IPS DF 19.7 (cell line): Measurements from ENCODE around the gene PKHD1.

ENCODE experiments used
- DNase-seq: peaks from one replicate; pipeline ENCODE4 v3.0.0-alpha.2; 2013; ENCODE audit warnings: low read depth, low spot score

The PKHD1 gene, protein sequence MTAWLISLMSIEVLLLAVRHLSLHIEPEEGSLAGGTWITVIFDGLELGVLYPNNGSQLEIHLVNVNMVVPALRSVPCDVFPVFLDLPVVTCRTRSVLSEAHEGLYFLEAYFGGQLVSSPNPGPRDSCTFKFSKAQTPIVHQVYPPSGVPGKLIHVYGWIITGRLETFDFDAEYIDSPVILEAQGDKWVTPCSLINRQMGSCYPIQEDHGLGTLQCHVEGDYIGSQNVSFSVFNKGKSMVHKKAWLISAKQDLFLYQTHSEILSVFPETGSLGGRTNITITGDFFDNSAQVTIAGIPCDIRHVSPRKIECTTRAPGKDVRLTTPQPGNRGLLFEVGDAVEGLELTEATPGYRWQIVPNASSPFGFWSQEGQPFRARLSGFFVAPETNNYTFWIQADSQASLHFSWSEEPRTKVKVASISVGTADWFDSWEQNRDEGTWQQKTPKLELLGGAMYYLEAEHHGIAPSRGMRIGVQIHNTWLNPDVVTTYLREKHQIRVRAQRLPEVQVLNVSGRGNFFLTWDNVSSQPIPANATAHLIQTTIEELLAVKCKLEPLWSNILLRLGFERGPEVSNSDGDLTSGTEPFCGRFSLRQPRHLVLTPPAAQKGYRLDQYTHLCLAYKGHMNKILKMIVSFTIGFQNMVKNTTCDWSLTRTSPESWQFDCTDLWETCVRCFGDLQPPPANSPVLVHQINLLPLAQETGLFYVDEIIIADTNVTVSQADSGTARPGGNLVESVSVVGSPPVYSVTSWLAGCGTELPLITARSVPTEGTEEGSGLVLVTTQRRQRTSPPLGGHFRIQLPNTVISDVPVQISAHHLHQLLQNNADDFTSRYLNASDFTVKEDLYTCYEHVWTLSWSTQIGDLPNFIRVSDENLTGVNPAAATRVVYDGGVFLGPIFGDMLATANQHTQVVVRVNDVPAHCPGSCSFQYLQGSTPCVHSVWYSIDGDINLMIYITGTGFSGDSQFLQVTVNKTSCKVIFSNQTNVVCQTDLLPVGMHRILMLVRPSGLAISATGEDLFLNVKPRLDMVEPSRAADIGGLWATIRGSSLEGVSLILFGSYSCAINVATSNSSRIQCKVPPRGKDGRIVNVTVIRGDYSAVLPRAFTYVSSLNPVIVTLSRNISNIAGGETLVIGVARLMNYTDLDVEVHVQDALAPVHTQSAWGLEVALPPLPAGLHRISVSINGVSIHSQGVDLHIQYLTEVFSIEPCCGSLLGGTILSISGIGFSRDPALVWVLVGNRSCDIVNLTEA (N-terminal part only)

DNA sequence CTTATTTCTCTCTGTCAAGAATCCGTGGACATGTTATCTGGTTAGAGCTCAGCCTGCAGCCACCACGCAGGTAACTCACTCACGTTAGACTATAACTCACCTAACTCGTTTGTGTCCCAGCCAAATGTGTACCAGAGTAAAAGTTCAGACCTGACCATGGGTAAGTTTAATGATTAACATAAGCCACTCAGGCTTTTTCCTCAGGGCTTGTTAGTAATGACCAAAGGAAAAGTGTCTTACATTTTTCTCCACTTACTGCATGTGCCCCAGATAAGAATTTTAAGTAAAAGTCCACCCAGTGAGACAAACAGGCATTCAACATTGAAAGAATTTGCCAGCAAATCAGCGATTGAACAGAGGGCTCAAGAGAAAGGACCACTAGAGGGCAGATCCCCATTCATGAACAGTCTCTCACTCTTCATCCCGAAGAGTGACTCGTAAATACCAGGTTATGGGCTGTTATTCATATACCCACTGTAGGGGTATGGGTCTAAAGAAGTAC is at the start of gene PKHD1:
PKHD1 (minus strand) TSS at position 116 of the 502 bp plus-strand sequence. CDS start 2,680 bp downstream, outside the sequence.
- DNase-seq: no peak

DNA sequence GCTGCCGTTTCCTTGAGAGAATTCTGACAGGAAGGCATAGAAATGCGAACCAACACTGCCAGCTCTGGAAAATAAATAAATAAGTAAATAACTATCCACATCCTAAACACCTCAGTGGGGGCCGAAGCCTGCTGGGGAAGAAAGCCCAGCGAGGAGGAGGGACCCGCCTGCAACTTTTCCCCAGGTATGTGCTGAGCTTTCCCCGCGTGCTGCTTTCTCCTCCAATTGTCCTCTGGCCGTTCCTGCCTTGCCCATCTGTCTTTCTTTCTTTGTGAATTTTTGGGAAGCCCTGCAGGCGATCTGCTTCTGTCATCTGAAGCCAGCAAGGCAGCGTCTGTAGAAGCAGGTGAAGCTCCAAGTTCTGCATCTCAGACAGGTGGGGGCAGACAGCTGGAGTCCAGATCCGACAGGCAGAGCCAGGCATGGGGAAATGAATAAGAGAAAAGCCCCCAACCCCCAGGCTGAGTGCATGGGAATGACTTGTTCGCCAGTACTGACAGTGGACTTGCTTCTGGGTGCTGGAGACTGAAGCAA is 49.6 kb upstream of the PKHD1 start:
- DNase-seq: no peak

DNA sequence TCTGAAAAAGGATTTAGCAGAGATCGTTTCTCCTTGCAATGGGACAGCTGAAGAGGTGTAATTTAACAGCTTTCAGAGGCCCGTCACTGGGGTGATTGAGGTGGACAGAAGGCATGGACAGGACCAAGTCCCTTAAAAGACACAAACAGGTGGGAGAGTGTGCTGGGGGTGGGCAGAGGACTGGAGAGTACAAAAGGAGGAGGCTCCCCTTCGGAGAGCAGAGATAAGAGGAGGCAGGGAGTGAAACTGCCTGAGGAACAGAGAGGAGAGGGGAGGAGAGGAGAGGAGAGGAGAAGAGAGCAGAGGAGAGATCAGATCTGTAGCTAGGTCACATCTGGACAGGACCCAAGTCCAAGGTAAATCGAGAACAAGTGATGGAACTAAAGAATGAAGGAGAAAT is 48.6 kb upstream of the PKHD1 start:
- no peak for DNase-seq

DNA sequence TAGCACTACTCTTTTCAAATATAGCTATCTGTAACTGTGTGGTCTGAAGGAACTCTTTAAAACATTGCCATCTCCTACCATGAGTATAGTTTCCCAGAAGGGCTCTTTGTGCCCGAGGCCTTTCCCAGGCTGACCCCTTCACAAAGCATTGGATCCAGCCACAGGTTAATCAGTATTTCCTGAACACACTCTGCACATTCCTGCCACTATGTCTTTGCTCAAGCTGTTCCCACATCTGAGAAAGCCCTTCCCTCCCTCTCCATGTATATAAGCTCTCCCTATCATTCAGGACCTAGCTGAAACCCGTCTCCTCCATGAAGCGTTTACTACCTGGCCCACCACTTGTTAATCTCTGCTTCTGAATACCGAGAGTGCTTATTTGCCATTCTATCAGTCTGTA is 47.8 kb upstream of the PKHD1 start:
- no peak for DNase-seq

DNA sequence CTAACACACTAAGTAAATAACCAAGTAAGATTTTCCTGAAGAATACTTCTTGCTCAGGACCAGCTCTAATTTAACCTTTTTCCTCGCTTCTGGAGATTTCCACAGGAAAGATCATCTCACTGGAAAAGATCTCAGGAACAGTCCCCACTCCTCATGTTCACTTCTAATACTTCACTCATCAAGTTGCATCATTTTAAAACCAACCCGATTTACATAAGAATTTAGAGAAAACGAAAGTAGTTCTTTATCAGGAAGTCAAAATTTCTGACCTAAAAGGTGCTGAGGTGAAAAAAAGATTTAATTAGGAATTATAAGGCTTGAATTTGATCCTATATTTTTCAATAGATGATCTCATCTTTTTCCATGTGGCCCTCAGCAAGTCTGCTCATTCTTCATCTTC is 46.6 kb upstream of the PKHD1 start:
- no peak for DNase-seq

DNA sequence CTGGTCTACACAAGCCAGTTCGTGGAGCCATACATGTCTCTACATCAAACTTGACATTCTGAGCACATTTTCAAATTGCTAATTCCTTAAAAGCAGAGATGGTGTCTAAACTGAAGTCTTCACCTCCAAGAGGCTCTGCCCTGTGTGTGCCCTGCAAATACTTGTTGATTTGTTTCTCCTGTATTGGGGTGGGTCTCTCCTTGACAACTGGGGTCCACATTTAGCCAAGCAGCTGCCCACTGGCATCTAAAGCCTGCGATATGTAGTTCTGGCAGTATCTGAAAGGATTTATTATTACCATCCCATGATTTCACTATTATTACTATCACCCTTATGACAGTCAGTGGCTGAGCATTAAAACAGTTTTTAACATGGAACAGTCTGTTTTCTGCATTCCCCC is 45.9 kb upstream of the PKHD1 start:
- no peak for DNase-seq

DNA sequence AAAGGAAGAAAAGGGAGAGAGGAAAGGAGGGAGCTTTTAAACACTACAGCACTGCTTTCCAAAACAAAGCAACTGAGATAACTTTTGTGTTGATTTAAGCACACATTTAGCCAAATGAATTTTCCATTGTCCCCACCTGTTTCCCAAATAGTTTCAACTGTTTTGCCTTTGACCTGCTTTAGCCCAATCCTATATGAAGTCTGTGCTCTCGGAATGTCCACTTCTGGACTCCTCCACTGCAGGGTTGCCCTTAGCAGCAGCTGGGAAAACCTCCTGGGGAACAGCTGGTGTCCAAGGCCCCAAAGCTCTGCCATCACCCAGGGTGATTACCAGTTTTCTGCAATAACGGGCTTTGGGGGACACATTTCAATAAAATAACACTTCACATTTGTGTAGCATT is 44.9 kb upstream of the PKHD1 start:
- DNase-seq: no peak

DNA sequence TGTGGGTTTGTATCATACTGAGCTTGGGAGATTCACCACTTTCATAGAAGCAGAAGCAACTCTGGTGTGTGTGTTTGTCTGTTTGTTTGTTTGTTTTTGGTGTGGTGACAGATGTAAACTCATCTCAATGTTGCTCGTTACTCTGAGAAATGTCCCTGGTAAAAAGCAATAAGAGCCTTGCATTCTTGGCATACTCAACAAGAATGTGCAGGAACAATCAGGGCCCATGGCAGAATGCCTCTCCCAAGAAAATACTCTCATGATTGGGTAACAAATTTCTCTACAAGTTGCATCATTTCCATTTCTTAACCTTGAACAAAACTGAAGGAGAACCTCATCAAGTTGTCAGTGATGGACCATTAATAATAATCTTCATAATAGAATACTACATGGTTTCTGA is 43.0 kb upstream of the PKHD1 start:
- no peak for DNase-seq

DNA sequence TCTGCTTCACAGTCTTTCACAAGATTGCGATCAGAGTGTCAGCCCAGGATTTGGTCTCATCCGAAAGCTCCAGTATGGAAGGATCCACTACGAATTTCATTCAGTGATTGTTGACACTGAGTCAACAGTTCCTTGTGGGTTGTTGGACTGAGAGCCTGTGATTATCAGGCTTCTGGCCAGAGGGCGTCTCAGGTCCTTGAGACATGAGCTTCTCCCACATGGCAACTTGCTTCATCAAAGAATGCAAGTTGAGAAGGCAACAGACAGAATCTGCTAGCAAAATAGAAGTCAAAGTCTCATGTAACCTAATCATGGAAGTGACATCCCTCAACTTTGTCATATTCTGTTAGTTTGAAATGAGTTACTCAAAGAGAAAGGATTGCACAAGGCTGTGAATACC is 40.5 kb upstream of the PKHD1 start:
- DNase-seq: no peak

DNA sequence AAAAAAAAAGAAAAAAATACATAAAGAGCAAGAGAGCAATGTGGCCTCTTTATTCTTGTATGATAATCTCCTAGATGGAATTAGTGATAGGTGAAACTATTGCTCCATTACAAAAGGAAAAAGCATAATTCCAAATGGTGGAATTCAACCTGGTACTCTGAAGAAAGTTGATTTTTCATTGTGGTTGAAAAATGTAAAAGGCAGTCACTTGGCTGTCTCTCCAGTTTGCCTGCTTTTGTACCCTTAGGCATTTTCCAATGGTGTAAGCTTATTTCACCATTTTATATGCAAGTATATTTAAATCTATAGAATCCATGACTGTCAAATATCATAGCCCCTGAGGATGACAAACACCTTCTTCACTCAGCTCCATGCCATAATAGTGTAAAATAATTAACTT is 38.8 kb upstream of the PKHD1 start:
- no peak for DNase-seq

DNA sequence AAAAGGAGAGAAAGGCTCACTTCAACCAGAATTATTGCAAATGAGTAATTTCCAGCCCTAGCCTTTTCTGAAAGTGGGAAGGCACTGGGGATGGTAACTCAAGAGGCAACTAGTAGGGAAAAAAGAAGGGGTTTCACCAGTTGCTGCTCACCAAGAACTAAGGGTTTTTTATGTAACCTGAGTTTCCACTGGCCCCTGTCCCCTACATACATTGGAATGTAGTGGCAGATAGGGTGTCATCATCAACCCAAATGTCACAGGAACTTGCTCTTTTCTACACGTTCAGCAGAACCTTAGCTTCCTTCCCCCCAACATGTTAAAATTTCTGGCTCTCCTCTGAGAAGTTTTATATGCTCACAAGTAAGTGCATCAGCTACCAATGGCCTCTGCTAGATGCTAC is 38.2 kb upstream of the PKHD1 start:
- DNase-seq: no peak

DNA sequence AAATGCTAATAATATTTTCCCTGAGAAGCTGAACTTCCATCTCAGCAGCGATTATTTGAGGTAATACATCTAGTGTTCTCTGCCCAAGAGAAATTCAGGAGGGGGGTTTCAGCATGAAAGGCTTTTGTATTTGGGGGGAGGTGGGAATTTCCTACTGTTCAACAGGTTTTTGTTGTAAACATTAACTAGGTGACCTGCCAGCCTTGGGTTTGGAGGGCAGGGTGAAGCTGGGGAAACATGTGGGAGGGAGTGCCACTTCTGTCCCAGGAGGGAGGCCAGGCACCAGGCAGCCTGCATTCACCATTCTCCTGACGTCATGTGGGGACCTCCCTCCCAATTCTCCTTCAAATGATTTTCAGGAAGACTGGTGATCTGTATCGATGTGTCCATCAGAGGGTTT is 37.7 kb upstream of the PKHD1 start:
- no peak for DNase-seq

DNA sequence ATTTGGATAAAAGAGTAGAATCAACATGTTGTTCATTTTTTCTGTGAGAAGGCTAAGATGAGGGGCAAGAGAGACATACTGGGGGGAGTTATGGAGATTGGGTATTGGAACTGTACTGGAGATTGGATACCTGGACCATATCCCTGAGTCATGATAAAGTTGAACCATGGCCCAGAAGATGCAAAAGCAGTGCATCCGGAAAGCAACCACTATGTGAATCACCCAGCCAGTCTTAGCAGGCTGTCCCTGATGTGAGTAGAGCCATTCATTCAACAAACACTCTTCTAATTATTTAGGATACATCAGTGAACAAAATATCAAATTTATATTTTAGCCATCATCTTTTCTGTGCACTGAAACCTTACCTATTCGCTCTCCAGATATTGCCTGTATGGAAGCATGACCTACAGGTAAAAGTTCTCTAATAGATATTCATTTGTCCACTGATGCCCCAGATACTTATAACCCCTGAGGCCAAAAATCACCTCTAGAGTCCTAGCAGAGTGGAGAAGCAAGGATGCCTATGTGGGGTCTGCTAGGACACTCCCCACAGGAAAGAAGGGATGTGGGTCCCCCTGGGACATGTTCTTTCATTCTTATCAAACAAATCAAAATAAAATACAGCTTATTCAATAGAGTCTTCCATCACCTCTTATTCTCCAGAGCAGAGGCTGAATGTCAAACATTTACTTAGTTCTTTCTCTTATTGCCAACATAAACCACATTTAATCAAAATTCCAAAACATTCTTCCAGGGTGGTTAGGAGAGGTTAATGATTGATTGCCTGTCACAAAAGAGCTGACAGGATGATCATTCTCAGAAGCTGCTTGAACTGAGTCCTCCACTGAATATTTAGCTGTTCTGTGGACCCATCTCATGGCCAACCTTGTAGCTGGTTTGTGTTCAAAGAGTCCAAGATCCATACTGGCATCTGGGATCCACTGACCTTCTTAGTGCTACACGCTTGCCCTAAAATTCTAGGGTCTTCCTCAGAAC is 37.0 kb upstream of the PKHD1 start:
- no peak for DNase-seq

DNA sequence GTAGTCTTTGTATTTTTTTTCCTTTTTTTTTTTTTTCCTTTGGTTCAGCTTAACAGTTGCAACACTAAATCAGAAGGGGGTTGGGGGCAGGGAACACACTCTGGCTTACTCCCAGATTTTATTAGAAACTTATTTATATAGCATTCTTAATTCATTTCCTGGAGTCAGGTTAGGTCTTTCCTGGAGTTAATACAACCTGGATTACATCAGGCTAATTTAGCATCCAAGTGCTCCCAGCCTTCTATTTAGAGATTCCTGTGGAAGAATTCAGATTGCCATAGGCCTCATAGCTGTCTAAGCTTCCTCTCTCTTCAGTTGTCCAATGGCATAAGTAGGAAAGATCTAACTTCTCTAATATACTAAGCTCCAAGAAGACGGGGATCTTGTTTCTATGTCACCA is 35.8 kb upstream of the PKHD1 start:
- no peak for DNase-seq

DNA sequence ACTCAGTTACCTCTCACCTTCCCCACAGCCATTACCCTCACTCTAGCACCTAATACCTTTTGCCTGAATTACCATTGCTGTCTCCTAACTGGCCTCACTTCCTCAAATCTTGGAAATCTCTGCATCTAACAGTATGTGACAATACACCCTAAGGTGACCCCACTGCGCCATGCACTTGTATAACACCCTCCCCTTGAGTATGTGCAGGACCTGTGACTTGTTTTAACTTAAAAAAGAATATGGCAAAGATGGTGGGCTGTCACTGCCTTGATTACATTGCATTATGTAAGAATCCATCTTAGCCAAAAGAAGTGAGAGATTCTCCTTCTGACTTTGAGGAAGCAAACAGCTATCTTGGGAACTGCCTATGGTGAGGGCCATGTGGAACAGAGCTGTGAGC is 29.9 kb upstream of the PKHD1 start:
- DNase-seq: no peak

DNA sequence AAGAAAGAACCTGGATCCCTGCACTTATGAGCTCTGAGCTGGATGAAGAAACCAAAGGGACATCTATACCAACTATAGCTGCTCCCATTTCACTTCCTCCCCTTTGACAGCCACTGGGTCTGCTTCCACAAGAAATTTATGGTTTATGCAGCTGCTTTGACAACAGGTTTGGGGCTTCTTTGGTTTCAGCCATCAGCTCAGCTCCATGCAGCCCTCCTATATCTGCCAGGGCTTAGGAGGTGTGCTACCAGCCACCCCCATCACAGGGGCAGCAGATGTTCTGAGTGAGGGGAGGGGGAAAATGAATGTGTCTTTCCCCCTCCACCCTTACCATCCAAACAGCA is 29.2 kb upstream of the PKHD1 start:
- DNase-seq: no peak

DNA sequence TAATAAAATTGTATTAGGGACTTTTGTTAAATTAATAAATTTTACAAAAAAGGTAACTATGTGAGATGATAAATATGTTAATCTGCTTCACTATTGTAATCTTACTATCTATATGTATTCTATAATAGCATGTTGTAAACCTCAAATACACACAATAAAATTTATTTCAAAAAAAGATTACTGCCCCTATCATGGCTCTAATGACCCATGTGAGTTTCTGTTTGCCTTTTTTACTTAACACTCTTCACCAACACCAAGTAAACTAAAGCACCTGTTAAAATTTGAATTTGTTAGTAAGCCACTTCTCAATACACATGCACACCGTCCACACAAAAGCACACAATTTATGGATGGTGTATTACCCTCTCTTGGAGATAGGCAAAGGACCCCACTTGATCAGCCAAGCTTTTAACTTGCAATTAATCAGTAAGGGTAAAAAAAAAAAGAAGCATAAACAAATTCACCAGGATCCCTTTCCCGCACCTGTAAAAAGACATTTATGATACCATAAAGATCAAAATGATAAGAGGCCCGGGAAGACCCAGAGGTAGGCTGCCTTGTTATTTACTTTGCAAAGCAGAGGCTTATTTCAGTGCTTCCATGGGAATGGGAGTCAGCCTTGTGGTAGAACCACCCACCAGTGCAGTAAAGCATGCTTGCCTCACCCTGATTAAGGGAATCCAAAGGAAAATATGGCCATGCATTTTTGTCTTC is 28.6 kb upstream of the PKHD1 start:
- no peak for DNase-seq

DNA sequence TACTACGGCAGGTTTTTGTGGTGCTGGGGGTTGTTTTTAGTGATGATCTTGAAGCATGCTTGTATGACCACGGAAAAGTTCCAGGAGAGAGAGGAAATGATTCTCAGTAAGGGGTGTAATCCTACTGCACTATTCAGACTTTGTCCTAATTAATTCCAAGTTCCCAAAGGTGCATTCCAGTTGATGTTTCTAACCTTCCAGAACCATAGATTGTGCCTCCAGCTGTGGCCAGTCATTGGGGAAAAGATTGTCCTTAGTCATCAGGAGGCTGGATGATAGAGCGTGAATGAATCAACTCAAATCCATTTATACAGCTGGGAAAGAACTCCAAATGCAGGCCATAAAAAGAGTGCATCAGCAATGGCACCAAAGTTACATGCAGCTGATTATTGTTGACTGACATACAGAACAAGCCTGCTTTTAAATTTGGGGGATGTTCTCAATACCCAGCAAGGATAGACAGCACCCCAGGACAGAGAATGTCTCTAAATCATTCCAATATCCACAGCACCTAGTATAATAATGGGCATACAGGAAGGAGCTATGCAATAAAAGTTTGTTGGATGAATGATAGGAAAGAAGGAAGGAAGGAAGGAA is 27.8 kb upstream of the PKHD1 start:
- DNase-seq: no peak

DNA sequence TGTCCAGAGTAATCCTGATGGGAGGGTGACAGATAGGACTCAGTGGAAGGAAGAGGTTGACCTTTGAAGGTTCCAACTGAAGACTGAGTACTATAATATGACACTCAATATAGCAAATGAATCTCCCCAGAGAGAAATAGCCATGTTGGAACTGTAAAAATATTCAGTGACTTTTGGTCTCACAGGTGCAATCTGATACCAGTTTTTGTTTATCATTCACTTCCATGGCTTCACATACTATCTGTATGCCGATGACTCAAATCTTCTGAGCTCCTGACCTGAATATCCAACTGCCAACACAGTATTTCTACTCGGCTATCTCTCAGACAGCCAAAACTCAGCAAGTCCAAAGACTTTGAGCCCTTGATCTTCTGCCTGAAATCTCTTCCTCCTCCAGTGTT is 21.8 kb upstream of the PKHD1 start:
- DNase-seq: no peak

DNA sequence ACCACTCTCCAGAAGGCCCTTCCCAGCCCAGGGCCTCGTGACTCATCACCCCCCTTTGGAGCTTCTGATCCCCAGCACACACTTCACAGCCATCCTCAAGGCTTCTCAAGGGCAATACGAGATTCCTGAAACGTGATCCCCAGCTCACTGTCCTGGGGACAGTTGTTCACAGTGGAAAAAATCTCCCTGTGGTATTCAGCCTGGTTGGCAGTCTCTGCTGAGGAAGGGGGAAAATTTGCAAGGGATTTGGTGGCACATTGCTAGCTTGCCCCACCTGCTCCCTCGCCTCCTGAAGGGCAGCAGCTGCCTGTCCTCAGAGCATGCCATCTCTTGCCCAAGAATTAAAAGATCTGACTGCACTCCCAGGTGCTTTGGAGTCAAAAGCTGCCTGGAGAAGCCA is 20.7 kb upstream of the PKHD1 start:
- DNase-seq: peak; percentile 28
